ENCODE measurements around the gene SV2C.
"Not testable (repeated sequence)": the region's sequence is repeated elsewhere in the genome, so short reads cannot be mapped to it uniquely, and the experiment has no call there.

SV2C gene

DNA sequence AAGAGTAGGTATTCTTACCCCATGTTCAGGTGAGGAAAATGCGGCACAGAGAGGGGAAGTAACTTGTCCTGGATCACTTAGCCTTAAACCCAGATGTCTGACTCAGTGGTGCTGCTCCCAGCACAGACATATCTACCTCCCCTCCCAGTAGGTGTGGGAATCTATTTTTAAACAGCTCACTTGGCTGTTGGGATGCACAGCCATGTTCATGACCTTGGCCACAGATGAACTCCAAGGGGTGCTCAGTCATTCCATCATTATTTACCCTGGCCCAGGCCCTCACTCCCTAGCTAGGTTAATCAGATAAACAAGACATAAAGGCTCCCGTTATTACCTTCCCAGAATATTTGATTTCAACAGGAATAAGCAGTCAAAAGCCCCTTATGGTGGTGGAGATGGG is 231.5 kb downstream of the SV2C start:
- H3K9me3 ChIP-seq (ENCODE audit: control insufficient read depth in 1 of 2, low read length in 2 of 2), result no peaks in the 10 kb centered on the region
- H3K27me3 ChIP-seq (ENCODE audit: low read depth, low read length), result no peaks in the 10 kb centered on the region
- H3K4me1 ChIP-seq (ENCODE audit: control insufficient read depth in 1 of 2, insufficient read depth in 2 of 2, low read length in 2 of 2), result no peaks in the 10 kb centered on the region
- no peaks in the 10 kb centered on the region for H3K36me3 ChIP-seq (ENCODE audit: control insufficient read depth in 1 of 2, insufficient read depth in 2 of 2, low read length in 2 of 2)
- no peak overlapping the region for H3K4me3 ChIP-seq (ENCODE audit: low read depth in 1 of 2, low read length in 2 of 2)
- H3K27ac ChIP-seq (ENCODE audit: low read length), result no peak overlapping the region

DNA sequence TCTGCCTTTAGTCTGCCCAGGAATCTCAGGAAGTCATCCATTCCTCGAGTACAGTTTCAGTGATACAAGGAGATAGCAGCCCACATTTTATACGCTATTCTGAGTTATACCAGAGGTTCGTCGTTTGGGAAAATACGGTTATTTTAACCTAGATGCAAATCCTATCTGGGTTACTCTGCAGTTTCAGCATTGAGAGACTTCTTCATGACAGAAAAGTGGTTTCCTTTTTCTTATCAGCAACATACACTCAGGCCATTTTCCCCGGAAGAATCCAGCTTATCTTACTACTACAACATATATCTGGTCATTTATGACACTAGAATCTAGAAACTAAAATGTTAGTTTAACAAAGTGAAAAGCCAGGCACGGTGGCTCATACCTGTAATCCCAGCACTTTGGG is 236.5 kb downstream of the SV2C start:
- Histone ChIP-seq H3K4me1 (ENCODE audit: control insufficient read depth in 1 of 2, insufficient read depth in 2 of 2, low read length in 2 of 2) (no peaks in the 10 kb centered on the region), H3K27me3 (ENCODE audit: low read depth, low read length) (no peaks in the 10 kb centered on the region), H3K36me3 (ENCODE audit: control insufficient read depth in 1 of 2, insufficient read depth in 2 of 2, low read length in 2 of 2) (no peaks in the 10 kb centered on the region), H3K4me3 (ENCODE audit: low read depth in 1 of 2, low read length in 2 of 2) (no peak overlapping the region), H3K9me3 (ENCODE audit: control insufficient read depth in 1 of 2, low read length in 2 of 2) (no peaks in the 10 kb centered on the region), H3K27ac (ENCODE audit: low read length) (no peak overlapping the region)

DNA sequence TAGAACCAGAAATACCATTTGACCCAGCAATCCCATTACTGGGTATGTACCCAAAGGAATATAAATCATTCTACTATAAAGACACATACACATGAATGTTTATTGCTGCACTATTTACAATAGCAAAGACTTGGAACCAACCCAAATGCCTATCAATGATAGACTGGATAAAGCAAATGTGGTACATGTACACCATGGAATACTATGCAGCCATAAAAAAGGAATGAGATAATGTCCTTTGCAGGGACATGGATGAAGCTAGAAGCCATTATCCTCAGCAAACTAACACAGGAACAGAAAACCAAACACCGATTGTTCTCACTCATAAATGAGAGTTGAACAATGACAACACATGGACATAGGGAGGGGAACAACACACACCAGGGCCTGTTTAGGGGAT is 240.3 kb downstream of the SV2C start:
- not testable (repeated sequence) for H3K36me3 ChIP-seq (ENCODE audit: control insufficient read depth in 1 of 2, insufficient read depth in 2 of 2, low read length in 2 of 2); H3K27ac ChIP-seq (ENCODE audit: low read length); H3K4me3 ChIP-seq (ENCODE audit: low read depth in 1 of 2, low read length in 2 of 2); H3K27me3 ChIP-seq (ENCODE audit: low read depth, low read length); H3K4me1 ChIP-seq (ENCODE audit: control insufficient read depth in 1 of 2, insufficient read depth in 2 of 2, low read length in 2 of 2); H3K9me3 ChIP-seq (ENCODE audit: control insufficient read depth in 1 of 2, low read length in 2 of 2)

DNA sequence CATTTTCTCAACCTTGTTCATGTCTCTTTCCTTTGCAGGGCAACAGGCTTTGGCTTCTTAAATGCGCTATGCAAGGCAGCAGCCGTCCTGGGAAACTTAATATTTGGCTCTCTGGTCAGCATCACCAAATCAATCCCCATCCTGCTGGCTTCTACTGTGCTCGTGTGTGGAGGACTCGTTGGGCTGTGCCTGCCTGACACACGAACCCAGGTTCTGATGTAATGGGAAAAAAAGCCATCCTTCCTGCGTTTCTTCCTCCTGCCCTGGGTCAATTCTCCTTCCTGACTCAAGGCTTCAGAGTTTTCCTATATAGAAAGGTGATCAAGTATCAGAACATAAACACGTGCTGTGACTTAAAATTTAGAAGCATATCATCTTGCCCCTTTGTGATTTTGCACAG is 242.1 kb downstream of the SV2C start:
- Histone ChIP-seq H3K36me3 (ENCODE audit: control insufficient read depth in 1 of 2, insufficient read depth in 2 of 2, low read length in 2 of 2) (no peaks in the 10 kb centered on the region), H3K27ac (ENCODE audit: low read length) (no peak overlapping the region), H3K4me3 (ENCODE audit: low read depth in 1 of 2, low read length in 2 of 2) (no peak overlapping the region), H3K4me1 (ENCODE audit: control insufficient read depth in 1 of 2, insufficient read depth in 2 of 2, low read length in 2 of 2) (no peaks in the 10 kb centered on the region), H3K9me3 (ENCODE audit: control insufficient read depth in 1 of 2, low read length in 2 of 2) (no peaks in the 10 kb centered on the region), H3K27me3 (ENCODE audit: low read depth, low read length) (no peaks in the 10 kb centered on the region)

DNA sequence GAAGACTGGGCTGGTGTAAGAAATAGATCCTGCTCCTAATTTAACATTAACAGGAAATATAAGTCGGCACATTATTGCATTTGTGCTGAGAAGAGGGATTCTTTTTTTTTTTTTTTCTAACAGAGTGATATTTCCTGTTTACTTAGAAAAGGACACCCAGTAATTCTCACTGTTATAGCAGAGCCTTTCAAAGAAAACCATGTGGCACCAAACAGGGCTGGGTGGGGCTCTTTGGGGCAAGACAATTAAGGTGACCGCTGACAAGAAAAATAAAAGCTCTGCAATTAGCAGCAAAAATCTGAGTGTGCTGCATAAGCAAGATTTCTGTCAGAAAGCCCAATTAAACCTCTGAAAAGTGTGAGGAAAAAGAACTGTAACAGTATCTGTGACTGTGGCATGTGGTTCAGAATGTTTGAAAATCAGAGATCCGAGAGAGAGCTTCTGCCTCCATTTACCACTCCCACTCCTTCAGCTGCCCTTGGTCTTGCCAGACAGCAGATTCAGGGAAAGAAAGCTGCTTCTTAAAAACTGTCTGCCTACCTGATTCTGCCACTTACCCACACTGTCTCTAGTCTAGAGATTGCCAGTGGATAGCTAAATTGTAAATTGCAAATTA is 242.8 kb downstream of the SV2C start:
- no peak overlapping the region for H3K27ac ChIP-seq (ENCODE audit: low read length)
- no peaks in the 10 kb centered on the region for H3K36me3 ChIP-seq (ENCODE audit: control insufficient read depth in 1 of 2, insufficient read depth in 2 of 2, low read length in 2 of 2)
- no peaks in the 10 kb centered on the region for H3K27me3 ChIP-seq (ENCODE audit: low read depth, low read length)
- H3K9me3 ChIP-seq (ENCODE audit: control insufficient read depth in 1 of 2, low read length in 2 of 2), result no peaks in the 10 kb centered on the region
- no peak overlapping the region for H3K4me3 ChIP-seq (ENCODE audit: low read depth in 1 of 2, low read length in 2 of 2)
- no peaks in the 10 kb centered on the region for H3K4me1 ChIP-seq (ENCODE audit: control insufficient read depth in 1 of 2, insufficient read depth in 2 of 2, low read length in 2 of 2)

DNA sequence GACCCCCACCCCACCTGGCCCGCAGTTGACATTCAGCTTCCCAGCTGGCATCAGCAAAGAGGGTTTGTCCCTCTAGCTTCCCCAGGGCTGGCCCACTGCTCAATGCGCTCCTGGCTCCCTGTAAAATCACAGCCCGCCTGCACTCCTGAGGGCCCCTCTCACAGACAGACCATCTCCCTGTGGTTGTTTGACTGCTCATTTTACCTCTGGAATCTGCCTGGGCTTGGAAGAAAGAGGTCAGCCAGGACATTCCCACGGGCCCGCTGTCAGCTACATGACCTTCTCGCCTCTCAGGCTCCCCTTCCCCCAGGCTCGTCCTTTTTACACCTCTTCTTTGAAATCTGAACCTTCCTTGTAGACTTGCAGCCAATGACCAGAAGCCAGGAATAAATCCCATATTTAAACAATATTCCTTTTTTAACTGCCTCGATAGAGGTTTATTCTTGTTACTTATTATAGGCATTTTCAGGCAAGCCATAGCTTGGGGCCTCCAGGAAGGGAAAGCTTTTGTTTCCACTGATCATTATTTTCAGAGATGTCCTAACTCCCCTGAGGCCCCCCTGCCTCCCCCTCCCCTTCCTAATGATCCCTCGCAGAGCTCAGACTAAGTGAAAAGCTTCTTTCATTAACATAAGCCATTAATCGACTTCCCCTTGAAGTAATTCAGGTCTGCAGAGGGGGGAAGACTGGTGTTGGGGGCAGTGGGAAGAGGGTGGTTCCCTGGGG is 243.6 kb downstream of the SV2C start:
- no peak overlapping the region for H3K27ac ChIP-seq (ENCODE audit: low read length)
- no peaks in the 10 kb centered on the region for H3K4me1 ChIP-seq (ENCODE audit: control insufficient read depth in 1 of 2, insufficient read depth in 2 of 2, low read length in 2 of 2)
- H3K36me3 ChIP-seq (ENCODE audit: control insufficient read depth in 1 of 2, insufficient read depth in 2 of 2, low read length in 2 of 2), result no peaks in the 10 kb centered on the region
- H3K9me3 ChIP-seq (ENCODE audit: control insufficient read depth in 1 of 2, low read length in 2 of 2), result no peaks in the 10 kb centered on the region
- no peak overlapping the region for H3K4me3 ChIP-seq (ENCODE audit: low read depth in 1 of 2, low read length in 2 of 2)
- H3K27me3 ChIP-seq (ENCODE audit: low read depth, low read length), result no peaks in the 10 kb centered on the region

DNA sequence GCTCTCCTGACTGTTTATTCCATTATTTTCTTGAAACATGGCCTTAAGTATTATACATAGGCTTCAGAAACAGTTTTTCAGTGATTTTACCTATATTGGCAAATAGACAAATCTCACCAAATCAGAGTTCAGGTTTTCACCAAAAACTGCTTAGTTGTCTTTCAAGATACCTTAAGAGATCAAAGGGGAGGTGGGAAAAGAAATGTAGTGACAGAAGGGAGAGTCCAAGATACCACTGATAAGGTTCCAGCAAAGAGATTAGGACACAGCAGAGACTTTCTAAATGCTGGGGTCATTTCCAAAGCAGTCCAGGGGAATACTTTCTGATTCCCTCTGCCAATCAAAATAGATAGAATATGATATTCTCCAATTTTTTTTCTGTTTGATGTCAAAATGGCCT is 246.2 kb downstream of the SV2C start:
- Histone ChIP-seq H3K27me3 (ENCODE audit: low read depth, low read length) (no peaks in the 10 kb centered on the region), H3K4me1 (ENCODE audit: control insufficient read depth in 1 of 2, insufficient read depth in 2 of 2, low read length in 2 of 2) (no peaks in the 10 kb centered on the region), H3K4me3 (ENCODE audit: low read depth in 1 of 2, low read length in 2 of 2) (no peak overlapping the region), H3K36me3 (ENCODE audit: control insufficient read depth in 1 of 2, insufficient read depth in 2 of 2, low read length in 2 of 2) (no peaks in the 10 kb centered on the region), H3K27ac (ENCODE audit: low read length) (no peak overlapping the region), H3K9me3 (ENCODE audit: control insufficient read depth in 1 of 2, low read length in 2 of 2) (no peaks in the 10 kb centered on the region)

DNA sequence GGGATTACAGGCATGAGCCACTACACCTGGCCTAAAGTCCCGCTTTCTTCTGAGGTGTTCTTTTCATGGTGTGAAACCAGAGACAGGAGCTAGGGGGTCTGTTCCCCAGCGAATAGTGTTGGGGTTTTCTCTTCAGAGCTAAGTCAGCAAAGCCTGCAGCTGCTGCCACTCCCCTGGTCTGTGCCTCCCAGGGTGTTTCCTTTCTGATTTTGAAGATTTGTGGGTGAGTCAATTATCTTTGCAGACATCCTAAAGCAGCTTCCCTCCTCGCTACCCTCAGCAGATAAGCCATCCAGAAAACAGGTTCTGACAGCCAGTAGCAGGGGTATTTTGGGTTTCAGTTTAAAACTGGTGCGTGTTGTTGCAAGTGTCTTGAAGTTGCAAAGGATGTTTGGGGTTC is 247.9 kb downstream of the SV2C start:
- Histone ChIP-seq H3K36me3 (ENCODE audit: control insufficient read depth in 1 of 2, insufficient read depth in 2 of 2, low read length in 2 of 2) (no peaks in the 10 kb centered on the region), H3K4me1 (ENCODE audit: control insufficient read depth in 1 of 2, insufficient read depth in 2 of 2, low read length in 2 of 2) (no peaks in the 10 kb centered on the region), H3K27me3 (ENCODE audit: low read depth, low read length) (no peaks in the 10 kb centered on the region), H3K9me3 (ENCODE audit: control insufficient read depth in 1 of 2, low read length in 2 of 2) (no peaks in the 10 kb centered on the region), H3K4me3 (ENCODE audit: low read depth in 1 of 2, low read length in 2 of 2) (no peak overlapping the region), H3K27ac (ENCODE audit: low read length) (no peak overlapping the region)

DNA sequence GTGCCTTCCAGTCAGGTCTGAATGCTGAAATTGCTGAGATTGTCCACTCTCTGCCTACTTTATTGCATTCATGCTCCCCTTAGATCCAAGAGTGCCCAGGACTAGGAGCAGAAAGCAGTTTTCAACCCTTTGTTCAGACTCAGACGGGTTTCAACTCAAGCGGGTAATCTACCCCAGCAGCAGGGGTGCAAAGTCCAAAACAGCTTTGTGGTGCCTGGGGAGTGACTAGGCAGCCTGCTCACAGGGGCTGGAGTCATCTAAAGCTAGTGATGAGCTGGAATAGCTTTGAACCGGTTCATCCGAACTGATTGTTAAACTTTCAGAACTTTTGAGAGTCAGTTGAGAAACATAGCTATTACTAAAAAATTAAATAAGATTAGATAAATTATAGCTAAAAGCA is 248.9 kb downstream of the SV2C start:
- Histone ChIP-seq H3K9me3 (ENCODE audit: control insufficient read depth in 1 of 2, low read length in 2 of 2) (no peaks in the 10 kb centered on the region), H3K36me3 (ENCODE audit: control insufficient read depth in 1 of 2, insufficient read depth in 2 of 2, low read length in 2 of 2) (no peaks in the 10 kb centered on the region), H3K27me3 (ENCODE audit: low read depth, low read length) (no peaks in the 10 kb centered on the region), H3K27ac (ENCODE audit: low read length) (no peak overlapping the region), H3K4me1 (ENCODE audit: control insufficient read depth in 1 of 2, insufficient read depth in 2 of 2, low read length in 2 of 2) (no peaks in the 10 kb centered on the region), H3K4me3 (ENCODE audit: low read depth in 1 of 2, low read length in 2 of 2) (no peak overlapping the region)

DNA sequence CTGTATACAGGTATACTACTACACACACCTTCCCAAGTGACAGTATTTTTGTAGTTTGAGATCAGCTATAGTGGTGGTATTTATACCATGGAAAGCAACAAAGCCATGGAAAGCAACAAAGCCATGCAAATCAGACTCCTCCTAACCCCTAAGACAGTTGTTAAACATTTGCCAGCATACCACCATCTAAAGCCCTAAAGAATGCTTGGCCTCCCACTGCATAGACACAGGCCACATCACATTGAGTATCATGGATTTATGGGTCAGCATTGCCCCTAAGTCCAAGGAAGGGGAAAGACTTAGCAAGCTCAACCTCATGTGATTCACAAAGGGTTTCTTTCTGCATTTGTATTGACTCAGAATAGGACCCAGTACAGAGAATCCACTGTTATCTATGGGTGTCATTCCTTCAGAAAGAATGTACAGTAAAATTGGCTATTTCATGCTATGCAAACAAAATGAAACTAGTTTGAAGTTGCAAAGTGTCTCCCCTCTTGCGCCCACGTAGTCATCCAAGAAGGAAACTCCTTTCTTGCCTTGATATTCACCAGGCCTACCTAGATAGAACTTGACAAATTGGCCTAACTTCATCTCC is 249.5 kb downstream of the SV2C start:
- H3K27ac ChIP-seq (ENCODE audit: low read length), result no peak overlapping the region
- no peaks in the 10 kb centered on the region for H3K9me3 ChIP-seq (ENCODE audit: control insufficient read depth in 1 of 2, low read length in 2 of 2)

DNA sequence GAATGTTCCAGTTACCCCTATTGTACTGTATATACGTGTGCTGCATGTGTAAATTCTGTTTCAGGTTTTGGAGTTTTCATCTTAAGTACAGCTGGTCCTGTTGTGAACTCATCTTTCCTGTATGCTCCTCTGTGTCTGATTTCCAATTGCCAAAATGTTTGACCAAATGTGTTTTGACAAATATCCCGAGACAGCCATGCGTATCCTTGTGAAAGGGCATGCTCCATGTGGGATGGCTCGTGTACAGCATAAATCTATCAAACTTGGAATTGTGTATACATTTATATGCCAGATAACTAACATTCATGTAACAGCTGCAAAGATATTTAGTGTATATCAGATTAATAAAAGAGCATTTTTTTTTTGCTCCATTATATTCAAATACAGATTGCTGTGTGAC is 250.4 kb downstream of the SV2C start:
- H3K4me3 ChIP-seq (ENCODE audit: low read depth in 1 of 2, low read length in 2 of 2), result no peak overlapping the region
- H3K4me1 ChIP-seq (ENCODE audit: control insufficient read depth in 1 of 2, insufficient read depth in 2 of 2, low read length in 2 of 2), result no peaks in the 10 kb centered on the region
- no peaks in the 10 kb centered on the region for H3K9me3 ChIP-seq (ENCODE audit: control insufficient read depth in 1 of 2, low read length in 2 of 2)
- no peak overlapping the region for H3K27ac ChIP-seq (ENCODE audit: low read length)
- no peaks in the 10 kb centered on the region for H3K36me3 ChIP-seq (ENCODE audit: control insufficient read depth in 1 of 2, insufficient read depth in 2 of 2, low read length in 2 of 2)
- H3K27me3 ChIP-seq (ENCODE audit: low read depth, low read length), result no peaks in the 10 kb centered on the region

More for the DNA sequence above, 249.5 kb downstream of the SV2C start:
- H3K4me1 ChIP-seq (ENCODE audit: control insufficient read depth in 1 of 2, insufficient read depth in 2 of 2, low read length in 2 of 2), result no peaks in the 10 kb centered on the region
- H3K4me3 ChIP-seq (ENCODE audit: low read depth in 1 of 2, low read length in 2 of 2), result no peak overlapping the region
- H3K36me3 ChIP-seq (ENCODE audit: control insufficient read depth in 1 of 2, insufficient read depth in 2 of 2, low read length in 2 of 2), result no peaks in the 10 kb centered on the region
- H3K27me3 ChIP-seq (ENCODE audit: low read depth, low read length), result no peaks in the 10 kb centered on the region

DNA sequence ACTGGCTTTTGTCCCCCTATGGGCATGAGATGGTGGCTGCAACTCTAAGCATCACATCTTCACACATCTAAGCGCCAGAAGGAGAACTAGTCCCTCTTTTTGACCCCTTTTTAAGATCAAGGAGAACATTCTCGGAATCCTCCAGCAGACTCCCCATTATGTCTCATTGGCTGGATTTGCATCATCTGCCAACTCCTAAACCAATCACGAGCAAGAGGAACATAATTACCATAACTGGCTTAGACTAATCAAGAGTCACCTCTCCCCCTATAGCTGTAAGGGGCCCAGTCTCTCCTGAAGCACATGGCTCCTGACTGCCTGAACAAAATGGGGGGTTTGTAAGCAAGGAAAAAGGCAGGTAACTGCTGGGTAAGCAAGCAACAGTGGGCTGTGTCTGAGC is 251.4 kb downstream of the SV2C start:
- Histone ChIP-seq H3K36me3 (ENCODE audit: control insufficient read depth in 1 of 2, insufficient read depth in 2 of 2, low read length in 2 of 2) (no peaks in the 10 kb centered on the region), H3K4me1 (ENCODE audit: control insufficient read depth in 1 of 2, insufficient read depth in 2 of 2, low read length in 2 of 2) (no peaks in the 10 kb centered on the region), H3K27me3 (ENCODE audit: low read depth, low read length) (no peaks in the 10 kb centered on the region), H3K9me3 (ENCODE audit: control insufficient read depth in 1 of 2, low read length in 2 of 2) (no peaks in the 10 kb centered on the region), H3K4me3 (ENCODE audit: low read depth in 1 of 2, low read length in 2 of 2) (no peak overlapping the region), H3K27ac (ENCODE audit: low read length) (no peak overlapping the region)
